Endometrial microvascular endothelial cells (primary cell): ENCODE measurements around the gene MYLK2. TPM values are rescaled to one million over a fixed set of nuclear protein-coding genes. Genes with fewer than 3 reads are reported as not detected.

Experiments used
- in situ Hi-C: cut with HindIII; loops from 2 replicates; pipeline ENCODE4 v1.10.0; 2017; ENCODE audit warnings: low sequenced_read_pairs, low pct_unique_long_range_greater_than_20kb; ENCODE audit errors: inconsistent ontology term
- total RNA-seq: library from RNA; depleted of rRNA; stranded (reverse); fragments of >200 nt; gene quantifications from one replicate; pipeline ENCODE4 v1.2.3, GENCODE V29; 2015; ENCODE audit errors: inconsistent ontology term

The MYLK2 gene
- total RNA-seq, 1 donor from 2014 or later, result 1.0 TPM

DNA sequence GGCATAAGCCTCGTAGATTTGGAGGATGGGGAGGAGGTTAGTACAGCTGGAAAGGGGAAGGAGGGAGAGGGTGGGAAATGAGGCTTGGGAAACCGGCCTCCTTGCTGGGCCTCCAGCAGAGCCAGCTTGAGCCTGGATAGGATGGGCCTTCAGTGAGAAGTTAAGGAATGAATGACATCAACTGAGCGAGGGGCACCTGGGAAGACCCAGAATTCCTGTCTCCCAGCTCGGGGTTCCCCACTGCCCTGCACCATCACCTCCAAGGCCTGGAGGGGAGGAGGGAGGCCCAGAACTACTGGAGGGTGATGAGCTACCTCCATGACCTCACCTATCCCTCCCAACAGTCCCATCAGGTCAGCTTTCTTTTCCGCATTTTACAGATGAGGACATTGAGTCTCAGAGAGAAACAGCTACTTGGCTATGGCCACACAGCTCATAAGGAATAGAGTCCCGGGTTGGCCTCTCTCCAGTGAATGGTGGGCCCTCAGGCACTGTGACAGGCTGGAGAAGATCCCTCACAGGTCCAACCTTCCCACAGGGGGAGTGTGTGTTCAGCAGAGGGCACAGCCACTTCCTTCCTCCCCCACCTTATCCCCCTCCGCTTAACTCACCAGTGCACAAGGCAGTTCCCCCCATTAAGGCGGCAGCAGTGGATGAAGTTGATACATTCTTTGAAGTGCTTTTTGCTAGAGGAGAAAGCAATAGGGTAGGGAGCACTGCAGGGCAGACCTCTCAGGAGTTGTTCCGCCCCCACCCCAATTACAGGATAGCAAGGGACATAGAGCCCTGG lies 44.3 kb downstream of the MYLK2 start:
- in situ Hi-C loops, result no loop called here

DNA sequence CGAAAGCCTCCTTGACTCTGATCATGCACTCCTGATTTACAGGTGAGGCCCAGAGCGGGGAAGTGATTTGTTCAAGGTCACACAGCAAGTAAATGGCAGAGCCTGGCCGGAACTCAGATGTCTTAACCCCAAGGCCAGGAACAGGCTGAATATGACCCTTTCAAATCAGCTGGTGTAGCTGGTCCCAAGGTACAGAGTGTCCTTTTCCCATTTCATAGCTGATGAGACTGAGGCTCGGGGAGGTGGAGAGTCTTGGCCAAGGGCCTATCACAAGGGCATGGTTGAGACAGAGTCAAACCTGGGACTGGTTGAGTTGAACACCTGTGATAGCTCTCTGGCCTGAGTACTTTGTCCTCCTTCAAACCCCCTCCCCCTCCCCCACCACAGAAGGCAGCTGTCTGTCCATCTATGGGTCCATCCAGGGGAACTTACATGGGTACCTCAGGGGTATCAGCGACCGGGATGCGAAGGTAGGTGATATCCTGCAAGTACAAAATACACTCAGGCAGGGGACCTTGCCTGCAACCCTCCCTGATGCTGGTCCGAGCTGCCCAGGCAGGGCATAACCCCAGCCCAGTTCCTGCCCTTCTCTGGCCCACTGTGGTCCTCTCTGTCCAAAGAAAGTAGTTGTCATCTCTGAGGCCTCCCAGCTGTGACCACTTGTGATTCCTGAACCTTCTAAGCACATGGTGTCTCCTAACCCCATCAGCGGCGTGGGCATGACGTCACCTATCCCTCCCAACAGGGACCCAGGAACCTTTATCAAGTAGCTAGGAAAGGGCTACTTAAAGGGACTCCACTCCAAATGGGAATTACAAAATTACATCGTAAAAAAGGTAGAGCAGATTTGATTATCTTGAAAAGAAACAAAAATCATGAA lies 45.6 kb downstream of the MYLK2 start:
- in situ Hi-C loops, result no loop called here

DNA sequence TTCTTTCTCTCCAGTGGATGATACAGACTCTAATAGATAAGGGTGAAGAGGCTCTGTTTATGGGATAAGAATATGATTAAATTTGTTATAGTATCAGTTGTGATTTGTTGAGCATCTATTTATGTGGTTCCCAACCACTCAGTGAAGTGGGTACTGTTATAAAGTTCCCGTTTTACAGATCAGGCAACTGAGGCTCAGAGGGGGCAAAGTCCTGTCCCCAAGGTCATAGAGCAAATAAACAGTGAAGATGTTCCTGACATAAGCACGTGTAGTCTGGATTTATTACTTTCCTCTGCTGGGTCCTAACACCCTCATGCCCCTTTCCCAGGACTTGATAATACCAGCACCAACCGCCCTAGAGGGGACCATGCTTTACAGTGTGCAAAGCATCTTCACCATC lies 47.1 kb downstream of the MYLK2 start:
- in situ Hi-C loops, result no loop called here

DNA sequence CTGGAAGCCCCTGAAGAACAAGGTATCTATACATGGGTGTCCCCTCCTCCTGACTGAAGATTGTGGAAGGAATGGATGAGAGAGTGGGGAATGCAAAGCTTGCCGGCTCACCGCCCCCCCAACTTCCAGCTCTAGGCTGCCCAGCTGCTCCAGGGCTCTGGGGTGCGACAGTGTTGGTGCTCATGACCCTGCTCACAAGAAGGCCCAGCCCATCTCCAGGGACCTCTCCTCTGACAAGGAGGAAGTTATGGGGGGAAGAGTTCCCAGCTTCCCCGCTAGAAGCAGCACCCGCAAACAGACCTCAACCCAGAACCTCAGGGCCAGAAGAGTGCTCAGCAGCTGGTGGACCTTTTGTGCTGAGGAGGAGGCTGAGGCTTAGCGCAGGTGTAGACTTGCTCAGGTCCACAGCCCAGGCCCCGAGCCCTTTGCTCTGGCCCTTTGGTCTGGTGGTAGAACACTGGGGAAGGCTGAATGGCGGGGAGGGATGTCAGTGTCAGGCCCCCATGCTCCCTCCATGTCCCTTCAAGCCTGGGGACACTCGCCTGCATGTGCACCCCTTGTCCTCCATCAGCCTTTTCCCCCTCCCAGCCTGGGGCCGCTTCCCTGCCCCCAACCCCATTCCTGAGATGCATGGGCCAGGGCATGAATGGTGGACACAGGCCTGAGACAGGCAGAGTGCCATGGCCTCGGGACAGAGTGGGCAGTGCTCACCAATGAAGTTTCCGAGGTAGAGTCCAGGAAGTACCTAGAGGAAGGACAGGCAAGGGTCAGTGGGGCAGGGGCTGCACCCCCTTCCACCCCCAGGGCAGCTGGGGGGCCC lies 49.9 kb downstream of the MYLK2 start:
- in situ Hi-C loops, result no loop called here

DNA sequence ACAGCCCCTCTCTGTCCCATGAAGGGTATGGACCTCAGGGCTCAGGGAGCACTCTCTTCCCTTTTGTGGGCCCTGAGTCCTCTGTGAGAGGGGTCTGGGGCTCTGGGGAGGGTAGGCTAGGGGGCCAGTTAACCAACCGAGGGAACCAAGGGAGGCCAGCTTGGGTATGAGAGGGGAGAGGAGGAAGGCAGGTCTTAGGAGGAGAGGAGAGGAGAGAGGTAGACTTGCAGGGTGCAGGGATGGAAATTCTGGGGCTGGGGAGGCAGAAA lies 50.5 kb downstream of the MYLK2 start:
- in situ Hi-C loops, result no loop called here

DNA sequence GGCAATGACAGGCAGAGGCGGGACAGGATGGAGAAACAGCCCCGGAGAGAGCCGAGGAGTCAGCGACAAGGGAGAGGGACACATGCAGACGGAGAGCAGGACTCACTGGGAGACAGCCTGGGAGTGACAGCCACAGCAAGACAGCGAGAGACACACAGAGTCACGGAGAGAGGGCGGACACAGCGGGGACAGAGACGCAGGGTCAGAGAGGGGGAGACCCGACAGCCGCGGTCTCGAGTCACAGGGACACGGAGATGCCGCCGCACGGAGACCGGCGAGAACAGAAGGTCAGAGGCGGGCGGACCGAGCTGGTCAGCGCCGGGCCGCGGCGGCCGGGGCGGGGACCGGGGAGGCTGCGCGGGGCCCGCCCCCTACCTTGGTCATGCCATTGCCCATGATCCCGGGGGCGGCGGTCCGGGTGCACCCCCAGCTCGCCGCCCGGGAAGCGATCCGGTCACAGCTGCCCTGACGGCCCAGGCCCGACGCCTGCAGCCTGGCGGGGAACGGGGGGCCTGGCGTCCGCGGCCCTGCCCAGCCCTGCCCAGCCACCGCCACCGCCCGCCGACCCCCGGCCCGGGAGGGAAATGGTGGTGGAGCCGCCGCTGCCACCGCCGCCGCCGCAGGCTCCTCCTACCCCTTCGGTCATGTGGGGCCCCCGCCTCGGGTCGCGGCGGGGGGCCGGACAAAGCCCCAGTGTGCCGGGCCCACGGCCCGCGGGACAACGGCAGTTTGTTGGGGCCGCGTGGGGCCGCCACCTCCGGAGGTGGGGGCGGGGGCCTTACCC lies 51.0 kb downstream of the MYLK2 start, which contains the start of the genes DUSP15 and TTLL9:
Gene DUSP15 (minus strand): TSS at position 586 of the 784 bp plus-strand sequence. CDS start 190 bp downstream, at position 396.
Gene TTLL9 (plus strand): TSS at position 693 of the 784 bp plus-strand sequence. CDS start 493 bp downstream, outside the sequence.
- in situ Hi-C loops, result no loop called here

DNA sequence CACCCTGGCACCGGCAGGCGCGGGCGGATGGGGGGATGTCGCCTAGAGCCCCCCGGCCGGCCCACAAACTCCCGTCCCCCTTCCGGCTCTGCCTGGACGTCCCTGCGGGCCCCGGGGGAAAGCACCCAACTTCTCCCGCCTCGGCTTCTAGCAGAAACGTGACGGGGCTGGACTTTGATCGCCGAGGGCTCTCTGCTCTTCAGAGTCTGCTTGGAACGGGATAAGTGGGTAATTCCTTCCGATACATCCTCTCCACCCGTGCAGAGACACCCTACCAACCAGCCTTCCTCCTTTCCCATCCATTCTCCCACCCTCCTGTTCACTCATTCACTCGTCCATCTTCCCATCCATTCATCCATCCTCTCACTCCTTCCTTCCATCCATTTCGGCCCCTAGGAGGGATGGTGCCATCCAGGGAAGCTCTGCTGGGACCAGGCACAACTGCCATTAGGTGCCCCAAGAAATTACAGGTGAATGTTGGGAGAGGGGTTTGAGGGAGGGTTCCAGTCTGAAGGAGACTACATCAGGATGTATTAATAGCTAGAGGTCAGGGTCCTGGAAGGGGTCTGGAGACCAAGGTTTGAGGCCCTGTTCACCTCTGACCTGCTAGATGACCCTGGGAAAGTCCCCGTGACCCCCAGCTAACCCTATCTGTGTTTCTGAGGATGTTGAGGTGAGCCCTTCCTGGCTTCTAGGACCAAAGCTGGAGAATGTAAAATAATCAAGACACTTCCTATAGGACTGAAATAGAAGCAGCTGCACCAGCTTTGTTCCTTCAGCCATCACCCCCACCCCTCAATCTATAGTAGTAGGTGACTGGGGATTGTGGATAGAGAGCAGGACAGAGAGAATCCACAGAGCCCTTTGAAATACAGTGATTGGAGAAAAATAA lies 51.8 kb downstream of the MYLK2 start:
- in situ Hi-C loops, result no loop called here

DNA sequence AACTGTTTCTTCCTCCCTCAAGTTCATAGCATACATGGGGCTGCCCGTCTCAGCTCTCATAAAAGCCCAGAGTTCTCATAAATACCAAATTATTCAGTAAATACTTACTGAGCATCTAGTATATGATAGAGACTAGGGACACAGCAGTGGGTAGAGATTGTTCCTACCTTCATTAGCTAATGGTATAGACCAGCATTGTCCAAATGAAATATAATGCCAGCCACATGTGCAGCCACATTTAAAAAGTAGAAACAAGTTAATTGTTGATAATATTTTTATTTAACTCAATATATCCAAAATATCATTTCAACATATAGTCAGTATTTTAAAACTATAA lies 52.4 kb downstream of the MYLK2 start:
- in situ Hi-C loops, result no loop called here

DNA sequence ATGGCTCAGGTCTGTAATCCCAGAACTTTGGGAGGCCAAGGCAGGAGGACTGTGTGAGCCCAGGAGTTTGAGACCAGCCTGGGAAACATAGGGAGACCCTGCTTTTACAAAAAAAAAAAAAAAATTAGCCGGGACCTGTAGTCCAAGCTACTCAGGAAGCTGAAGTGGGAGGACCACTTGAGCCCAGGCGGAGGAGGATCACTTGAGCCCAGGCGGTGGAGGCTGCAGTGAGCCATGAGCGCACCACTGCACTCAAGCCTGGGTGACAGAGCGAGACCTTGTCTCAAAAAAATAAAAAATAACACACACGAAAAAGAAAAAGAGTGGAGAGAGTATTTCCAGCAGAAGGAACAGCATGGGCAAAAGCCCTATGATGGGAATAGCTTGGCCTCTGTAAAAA lies 53.2 kb downstream of the MYLK2 start:
- in situ Hi-C loops, result no loop called here

DNA sequence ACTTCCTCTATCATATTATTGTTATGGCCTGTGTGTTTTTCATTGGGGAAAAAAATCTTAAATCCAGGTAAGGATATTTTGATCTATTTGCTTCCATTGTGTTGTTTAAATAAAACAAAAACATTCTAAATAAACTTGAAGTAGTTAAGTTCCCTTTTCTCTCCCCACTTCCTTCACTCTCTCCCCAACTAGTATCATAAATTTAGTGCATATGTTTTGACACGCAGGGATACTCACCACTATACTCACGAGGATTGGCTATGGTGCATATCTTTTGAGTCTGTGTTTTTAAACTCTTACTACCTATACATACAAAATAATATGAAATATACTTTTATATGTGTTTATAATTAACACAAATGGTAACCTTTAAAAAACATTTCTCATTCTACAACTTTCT lies 56.5 kb downstream of the MYLK2 start:
- in situ Hi-C loops, result no loop called here

DNA sequence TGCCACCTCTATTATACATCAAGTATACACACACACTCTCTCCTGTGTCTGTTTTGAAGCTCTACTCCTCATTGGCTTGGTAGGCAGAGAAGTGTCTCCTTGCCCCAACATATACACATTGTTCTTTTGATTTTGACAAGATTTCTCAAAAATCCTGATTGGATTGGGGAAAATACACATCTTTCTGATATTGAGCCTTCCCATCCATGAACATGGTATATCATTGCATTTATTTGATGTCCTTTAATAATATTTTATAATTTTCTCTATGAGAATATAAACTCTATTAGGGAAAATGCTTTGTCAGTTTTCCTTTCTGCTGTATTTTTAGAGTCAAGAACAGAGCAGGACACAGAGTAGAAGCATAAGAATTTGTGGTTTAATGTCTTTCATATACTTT lies 58.5 kb downstream of the MYLK2 start:
- in situ Hi-C loops, result no loop called here

DNA sequence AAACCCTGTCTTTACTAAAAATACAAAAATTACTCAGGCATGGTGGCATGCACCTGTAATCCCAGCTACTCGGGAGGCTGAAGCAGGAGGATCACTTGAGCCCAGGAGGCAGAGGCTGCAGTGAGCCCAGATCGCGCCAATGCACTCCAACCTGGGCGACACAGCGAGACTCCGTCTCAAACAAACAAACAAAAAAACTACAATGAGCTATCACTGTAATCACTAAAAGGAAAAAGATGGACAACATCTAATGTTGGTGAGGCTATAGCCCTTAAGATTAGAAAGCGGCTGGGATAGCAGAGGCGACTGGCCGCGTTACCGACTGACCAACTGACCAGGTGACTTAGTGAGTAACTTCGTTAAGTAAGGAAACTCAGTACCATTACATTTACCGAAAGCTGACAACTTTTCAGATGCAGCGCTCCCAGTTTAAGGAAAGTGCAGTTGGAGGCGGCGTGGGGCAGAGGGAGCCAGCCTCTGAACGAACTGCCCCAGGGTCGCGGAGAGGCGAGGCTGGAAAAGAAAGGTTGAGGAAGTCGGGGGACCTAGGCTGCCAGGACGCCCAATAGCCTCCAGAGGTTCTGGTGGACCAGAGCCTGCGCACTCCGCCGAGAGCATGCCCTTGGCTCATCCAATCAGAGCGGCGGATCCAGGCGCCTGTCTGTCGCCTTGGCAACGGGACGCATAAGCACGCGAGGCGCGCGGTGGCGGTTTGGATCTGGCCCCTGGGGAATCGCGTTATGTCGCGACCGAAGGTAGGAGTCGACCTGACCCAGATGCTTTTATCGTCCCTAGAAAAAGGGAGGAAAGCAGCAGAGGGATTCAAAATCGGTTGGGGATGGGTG lies 60.2 kb downstream of the MYLK2 start:
- in situ Hi-C loops, result no loop called here

DNA sequence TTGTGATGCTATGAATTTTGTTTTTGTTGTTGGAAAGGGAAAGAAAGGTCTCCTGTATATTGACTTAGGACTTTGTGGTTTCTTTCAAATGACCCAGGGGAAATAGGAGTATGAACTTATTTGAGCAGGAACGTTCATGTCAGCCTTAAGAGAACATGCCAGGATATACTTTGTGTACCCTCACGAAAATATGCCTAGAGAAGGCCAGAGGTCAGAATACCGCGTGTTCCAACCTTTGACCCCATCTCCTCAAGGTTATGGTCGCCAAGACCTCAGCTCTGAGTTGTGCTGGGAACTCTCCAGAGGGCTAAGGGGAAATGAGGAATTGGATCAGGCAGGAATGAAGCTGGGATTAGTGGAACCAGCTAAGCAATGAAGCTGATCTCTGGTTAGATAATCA lies 62.8 kb downstream of the MYLK2 start:
- in situ Hi-C loops, result no loop called here

DNA sequence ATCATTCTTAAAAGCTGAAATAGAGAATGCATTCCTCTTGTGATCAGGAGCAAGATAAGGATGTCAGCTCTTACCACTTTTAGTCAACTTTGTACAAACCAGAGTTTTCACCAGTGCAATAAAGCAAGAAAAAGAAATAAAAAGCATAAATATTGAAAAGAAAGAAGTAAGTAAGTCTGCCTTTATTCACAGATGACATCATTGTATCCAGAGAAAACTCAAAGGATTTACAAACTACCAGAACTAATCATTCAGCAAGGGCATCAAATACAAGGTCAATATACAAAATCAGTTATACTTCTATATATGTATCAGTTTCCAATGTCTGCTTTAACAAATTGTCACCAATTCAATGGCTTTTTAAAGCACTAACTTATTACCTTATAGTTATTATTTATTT lies 64.7 kb downstream of the MYLK2 start:
- in situ Hi-C loops, result no loop called here
